ENCODE measurements around the gene MDM4.
A peak's percentile ranks its signal among the peaks of the same experiment; 100 is the strongest.

The MDM4 gene

GRCh38 chr1:204575221-204576190, 59.3 kb downstream of the MDM4 start:
- no peak for TF ChIP-seq CTCF (IDR thresholded peaks at IDR 0.05; ENCODE audit: extremely low read depth, insufficient read depth, missing control alignments)
- no peak for DNase-seq (ENCODE audit: low spot score)
- in situ Hi-C loops (cut with MboI; ENCODE audit: low pct_unique_long_range_greater_than_20kb, low sequenced_read_pairs, unreplicated experiment) = no loop called here

- in situ Hi-C loops (cut with MboI; ENCODE audit: low pct_unique_long_range_greater_than_20kb, low sequenced_read_pairs, unreplicated experiment) = no loop called here
- no peak for TF ChIP-seq CTCF (IDR thresholded peaks at IDR 0.05; ENCODE audit: extremely low read depth, insufficient read depth, missing control alignments)
- DNase-seq (ENCODE audit: low spot score) = no peak
Measured at GRCh38 chr1:204576422-204576821, 60.2 kb downstream of the MDM4 start.

DNA sequence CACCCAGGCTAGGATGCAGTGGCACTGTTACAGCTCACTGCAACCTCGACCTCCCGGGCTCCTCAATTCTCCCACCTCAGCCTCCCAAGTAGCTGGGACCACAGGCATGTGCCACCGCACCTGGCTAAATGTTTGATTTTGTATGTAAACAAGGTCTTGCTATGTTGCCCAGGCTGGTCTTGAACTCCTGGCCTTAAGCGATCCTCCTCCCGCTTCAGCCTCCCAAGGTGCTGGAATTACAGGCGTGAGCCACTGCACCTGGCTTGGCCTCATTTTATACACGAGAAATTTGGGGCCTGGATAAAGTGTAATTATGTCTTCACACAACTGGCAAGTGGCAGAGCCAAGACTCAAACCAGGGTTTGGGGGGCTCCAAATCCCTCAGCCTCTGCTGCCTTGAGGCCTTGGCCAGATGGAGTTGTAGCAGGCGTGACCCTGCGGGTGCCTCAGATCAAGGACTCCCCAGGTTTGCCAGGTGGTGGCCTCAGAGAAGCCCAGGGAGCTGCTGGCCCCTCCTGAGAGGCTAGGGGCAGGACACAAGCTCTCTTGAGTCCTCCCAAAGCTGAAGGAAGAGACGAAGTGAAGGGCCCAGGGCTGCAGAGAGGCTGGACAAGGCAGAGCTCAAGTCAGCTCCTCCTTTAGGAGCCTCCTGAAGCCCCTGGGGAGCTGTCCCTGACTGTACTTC, 61.7 kb downstream of the MDM4 start:
- in situ Hi-C loops (cut with MboI; ENCODE audit: low pct_unique_long_range_greater_than_20kb, low sequenced_read_pairs, unreplicated experiment) = no loop called here
- TF ChIP-seq CTCF (IDR thresholded peaks at IDR 0.05; ENCODE audit: extremely low read depth, insufficient read depth, missing control alignments) = no peak
- no peak for DNase-seq (ENCODE audit: low spot score)

GRCh38 chr1:204578867-204579664, 62.9 kb downstream of the MDM4 start:
- in situ Hi-C loops (cut with MboI; ENCODE audit: low pct_unique_long_range_greater_than_20kb, low sequenced_read_pairs, unreplicated experiment) = no loop called here
- TF ChIP-seq CTCF (IDR thresholded peaks at IDR 0.05; ENCODE audit: extremely low read depth, insufficient read depth, missing control alignments) = no peak
- DNase-seq (ENCODE audit: low spot score) = peak; percentile 71

GRCh38 chr1:204579681-204580080, 63.5 kb downstream of the MDM4 start:
- in situ Hi-C loops (cut with MboI; ENCODE audit: low pct_unique_long_range_greater_than_20kb, low sequenced_read_pairs, unreplicated experiment) = no loop called here
- TF ChIP-seq CTCF (IDR thresholded peaks at IDR 0.05; ENCODE audit: extremely low read depth, insufficient read depth, missing control alignments) = no peak
- DNase-seq (ENCODE audit: low spot score) = no peak

DNA sequence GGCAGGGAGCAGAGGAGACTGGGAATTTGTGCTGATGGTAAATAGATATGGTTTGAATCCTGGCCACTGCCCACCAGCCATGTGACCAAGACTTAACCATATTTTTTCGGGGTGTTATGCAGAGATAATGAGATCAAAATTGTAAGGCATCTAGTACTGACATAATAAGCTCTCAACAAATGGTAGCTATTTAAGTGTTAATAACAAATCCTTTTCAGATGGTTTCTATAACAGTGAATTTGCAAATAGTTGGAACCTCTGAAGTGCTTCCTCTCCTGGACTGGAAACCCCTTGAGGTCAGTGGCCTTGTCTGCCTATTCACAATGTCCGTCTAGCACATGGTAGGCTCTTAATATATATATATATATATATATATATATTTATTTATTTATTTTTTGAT, 64.7 kb downstream of the MDM4 start:
- in situ Hi-C loops (cut with MboI; ENCODE audit: low pct_unique_long_range_greater_than_20kb, low sequenced_read_pairs, unreplicated experiment) = no loop called here
- no peak for DNase-seq (ENCODE audit: low spot score)
- TF ChIP-seq CTCF (IDR thresholded peaks at IDR 0.05; ENCODE audit: extremely low read depth, insufficient read depth, missing control alignments) = no peak

All from GM13977 (cell line).